ENCODE data around the gene ZNF487.
A peak's percentile ranks its signal among the peaks of the same experiment; 100 is the strongest.
"Not testable (repeated sequence)": the region's sequence is repeated elsewhere in the genome, so short reads cannot be mapped to it uniquely, and the experiment has no call there.

ZNF487 gene

DNA sequence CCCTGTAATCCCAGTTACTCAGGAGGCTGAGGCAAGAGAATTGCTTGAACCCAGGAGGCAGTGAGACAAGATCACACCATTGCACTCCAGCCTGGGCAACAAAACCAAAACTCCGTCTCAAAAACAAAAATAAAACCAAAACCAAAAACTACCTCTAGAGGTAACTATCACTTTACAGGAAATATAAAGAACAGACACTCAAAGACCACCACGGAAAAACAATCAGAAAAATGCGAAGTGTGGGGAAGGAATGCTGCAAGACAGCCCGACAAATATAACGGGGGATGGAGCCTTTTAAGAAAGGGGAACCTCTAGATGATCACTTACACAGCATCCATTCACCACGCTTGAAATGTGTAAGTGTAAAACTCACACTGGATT, 32.2 kb upstream of the ZNF487 start:
- no peak for DNase-seq (ENCODE audit: low read depth)

DNA sequence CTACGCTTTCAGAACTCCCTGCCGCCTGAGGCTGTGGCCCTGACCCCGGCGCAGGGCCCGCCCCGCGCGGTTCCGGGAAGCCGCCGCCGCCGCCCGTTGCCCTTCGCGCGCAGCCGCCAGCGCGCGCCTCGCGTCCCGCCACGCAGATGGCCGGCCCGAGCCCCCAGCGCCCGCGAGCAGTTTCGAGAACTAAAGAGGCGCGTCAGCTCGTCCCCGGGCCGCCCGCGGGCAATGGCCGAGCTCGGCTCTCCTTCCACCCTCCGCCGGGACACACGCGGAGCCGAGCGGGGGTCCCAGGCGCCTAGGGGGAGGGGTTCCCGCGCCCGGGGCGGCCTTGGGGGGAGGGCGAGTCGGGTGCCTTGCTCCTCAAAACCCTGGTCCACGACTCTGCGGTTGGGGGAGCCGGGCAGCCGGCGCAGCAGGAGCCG, 29.7 kb upstream of the ZNF487 start:
- DNase-seq (ENCODE audit: low read depth) = no peak

DNA sequence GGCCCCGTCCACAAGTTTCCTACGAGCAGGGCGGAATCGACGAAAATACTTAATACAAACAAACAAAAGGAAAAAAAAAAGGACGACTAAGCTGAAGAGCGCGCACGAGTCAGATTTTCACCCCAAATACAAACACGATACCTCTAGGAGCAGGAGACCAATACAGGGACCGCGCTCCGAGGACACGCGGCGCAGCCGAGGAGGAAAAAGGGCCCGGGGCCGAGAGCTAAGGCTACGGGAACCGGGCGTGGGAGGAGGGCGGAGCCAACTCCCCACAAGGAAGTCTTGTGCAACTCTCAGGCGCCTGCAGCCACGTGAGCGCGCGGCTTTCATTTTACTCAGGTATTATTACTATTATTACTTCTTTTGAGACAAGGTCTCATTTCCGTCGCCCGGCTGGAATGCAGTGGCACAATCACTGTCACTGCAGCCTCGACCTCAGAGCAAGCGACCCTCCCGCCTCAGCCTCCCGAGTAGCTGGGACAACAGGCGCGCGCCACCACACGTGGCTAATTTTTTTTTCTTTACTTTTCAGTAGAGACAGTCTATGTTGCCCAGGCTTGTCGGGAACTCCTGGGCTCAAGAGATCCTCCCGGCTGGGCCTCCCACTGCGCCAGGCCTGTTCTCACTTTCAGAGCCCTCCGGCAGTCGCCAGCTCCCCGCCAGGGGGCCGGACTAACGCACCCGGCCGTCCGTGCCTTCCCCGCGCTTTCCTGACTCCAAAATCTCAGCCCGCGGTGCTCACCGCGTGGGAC, 29.2 kb upstream of the ZNF487 start:
- DNase-seq (ENCODE audit: low read depth) = peak; percentile 74

DNA sequence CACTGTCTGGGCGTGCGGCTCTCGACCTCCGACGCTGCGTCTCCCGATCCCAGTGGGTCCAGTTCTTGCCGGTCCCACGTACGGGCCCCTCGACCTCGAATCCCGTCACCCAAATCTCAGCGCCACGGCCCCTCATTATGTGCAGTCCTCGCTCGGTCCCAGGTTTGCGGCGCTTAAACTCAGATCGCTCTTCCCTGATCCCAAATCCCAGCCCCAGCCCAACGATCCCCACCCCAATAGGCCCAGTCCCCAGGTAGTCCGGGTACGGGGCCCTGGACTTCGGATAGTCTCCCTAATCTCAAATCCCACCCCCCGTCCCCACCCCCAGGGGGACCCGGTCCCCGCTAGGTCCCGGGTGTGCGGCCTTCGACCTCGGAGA, 28.6 kb upstream of the ZNF487 start:
- DNase-seq (ENCODE audit: low read depth) = no peak

DNA sequence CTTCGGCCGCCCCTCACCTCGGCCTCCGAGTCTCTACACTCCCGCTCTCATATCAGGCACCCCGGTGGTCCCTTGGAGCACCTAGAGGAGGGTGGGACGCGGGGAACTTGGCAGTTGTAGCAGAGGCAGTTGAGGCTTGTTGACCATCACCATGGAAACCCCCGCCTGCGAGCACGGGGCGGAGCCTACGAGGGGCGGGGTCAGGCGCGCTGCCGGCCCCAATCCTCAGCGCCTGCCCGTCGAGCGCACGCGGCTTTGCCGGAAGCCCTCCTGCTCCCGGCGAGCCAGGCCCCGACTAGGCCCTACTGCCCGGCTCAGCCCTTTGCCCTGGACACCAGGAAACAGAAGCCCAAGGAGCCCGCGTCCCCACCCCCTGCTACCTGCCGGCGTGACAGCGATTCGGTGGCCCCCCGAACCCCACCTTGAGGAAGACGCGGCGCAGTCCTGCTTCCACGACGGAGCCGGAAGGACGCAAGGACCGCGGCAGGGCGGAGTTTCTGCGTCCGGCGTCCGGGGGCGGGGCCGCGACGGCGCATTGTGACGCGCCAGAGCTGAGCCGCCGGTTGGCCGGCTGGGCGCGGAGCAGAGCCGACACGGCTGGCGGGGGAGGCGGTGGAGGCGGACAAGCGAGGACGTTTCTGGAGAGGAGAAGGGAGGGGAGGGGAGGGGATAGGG, 28.1 kb upstream of the ZNF487 start, which contains the start of gene HNRNPF:
Gene HNRNPF (minus strand): TSS at position 477 of the 675 bp plus-strand sequence. CDS start 21,302 bp downstream, outside the sequence.
- DNase-seq (ENCODE audit: low read depth) = peak; percentile 91

DNA sequence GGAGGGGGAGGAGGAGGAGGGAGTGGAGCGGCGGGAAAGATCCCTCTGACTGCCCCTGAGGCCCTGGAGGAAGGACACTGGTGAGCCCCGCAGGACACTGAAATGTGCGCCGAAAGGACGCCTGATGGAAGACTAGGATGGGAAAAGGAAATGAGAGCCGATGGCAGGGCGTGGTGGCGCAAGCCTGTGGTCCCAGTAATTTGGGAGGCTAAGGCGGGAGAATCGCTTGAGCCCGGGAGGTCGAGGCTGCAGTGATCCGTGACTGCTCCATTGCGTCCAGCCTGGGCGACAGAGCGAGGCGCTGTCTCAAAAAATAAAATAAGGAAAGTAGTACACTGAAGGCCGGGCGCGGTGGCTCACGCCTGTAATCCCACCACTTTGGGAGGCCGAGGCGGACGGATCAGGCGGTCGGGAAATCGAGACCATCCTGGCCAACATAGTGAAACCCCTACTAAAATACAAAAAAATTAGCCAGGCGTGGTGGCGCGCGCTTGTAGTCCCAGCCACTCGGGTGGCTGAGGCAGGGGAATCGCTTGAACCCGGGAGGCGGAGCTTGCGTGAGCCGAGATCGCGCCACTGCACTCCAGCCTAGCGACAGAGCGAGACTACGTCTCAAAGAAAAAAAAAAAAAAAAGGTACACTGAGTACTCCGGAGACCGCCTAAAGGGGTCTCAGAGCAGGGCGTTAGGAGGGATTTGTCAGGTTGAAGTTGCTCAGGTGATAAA, 27.4 kb upstream of the ZNF487 start:
- no peak for DNase-seq (ENCODE audit: low read depth)

DNA sequence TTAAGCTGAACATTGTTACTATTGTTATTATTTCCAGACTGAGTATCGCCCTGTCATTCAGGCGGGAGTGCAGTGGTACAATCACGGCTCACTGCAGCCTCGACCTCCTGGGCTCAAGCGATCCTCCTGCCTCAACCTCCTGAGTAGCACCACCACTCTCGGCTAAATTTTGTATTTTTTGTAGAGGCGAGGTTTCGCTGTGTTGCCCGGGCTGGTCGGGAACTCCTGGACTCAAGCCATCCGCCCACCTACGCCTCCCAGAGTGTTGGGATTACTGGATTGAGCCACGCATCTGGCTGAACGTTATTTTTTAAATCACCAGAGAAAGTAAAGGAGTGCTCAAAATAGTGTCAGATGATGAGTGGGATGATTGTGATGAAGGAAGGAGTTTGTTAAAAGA, 26.6 kb upstream of the ZNF487 start:
- DNase-seq (ENCODE audit: low read depth) = no peak

DNA sequence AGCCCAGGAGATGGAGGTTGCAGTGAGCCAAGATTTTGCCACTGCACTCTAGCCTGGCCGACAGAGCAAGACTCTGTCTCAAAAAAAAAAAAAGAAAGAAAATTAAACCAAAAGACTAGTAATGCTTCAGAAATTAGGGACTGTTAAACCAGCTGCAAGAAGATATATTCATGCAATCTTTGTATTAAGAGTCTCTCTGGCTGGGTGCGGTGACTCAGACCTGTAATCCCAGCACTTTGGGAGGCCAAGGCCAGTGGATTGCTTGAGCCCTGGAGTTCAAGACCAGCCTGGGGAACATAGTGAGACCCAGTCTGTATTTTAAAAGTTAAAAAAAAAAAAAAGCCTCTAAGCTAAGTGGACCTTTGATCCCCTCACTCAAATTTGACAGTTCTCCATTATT, 25.4 kb upstream of the ZNF487 start:
- DNase-seq (ENCODE audit: low read depth) = no peak

DNA sequence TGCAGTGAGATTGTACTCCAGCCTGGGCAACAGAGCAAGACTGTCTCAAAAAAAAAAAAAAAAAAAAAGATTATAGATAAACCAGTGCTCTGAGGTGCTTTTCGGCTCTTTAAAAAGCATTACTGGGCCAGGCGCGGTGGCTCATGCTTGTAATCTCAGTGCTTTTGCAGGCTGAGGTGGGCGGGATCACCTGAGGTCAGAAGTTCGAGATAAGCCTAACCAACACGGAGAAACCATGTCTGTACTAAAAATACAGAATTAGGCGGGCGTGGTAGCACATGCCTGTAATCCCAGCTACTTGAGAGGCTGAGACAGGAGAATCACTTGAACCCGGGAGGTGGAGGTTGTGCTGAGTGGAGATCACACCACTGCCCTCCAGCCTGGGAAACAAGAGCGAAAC, 21.4 kb upstream of the ZNF487 start:
- no peak for DNase-seq (ENCODE audit: low read depth)

DNA sequence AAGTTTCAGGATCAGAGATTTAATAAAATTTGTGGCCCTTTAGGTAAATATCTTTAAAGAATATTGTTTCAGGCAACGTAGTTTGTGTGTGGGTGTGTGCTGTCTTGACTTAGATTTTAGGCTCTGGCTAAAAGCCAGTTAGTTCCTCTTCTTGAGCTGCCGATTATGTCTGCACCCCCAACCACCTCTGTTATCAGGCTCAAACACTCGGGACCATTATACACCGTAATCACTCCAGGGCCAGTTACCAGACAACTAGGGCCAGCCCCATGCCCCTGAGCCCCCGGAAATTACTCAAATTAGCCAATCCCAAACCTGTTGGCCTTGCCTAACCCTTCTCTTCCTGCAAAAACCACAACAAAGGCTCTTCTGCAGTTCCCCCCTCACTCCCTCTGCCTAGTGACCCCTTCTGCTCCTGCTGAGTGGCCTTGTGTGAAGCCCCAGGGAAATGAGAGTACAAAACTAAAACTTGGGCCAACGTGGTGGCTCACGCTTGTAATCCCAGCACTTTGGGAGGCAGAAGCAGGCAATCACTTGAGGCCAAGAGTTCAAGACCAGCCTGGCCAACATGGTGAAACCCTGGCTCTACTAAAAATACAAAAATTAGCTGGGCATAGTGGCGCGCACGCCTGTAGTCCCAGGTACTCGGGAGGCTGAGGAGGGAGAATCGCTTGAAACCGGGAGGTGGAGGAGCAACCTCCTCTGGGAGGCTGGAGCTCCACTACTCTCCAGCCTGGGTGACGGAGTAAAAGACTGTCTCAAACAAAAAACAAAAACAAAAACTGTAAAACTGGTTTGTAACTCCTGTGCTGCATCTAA, 18.8 kb upstream of the ZNF487 start:
- DNase-seq (ENCODE audit: low read depth) = no peak

DNA sequence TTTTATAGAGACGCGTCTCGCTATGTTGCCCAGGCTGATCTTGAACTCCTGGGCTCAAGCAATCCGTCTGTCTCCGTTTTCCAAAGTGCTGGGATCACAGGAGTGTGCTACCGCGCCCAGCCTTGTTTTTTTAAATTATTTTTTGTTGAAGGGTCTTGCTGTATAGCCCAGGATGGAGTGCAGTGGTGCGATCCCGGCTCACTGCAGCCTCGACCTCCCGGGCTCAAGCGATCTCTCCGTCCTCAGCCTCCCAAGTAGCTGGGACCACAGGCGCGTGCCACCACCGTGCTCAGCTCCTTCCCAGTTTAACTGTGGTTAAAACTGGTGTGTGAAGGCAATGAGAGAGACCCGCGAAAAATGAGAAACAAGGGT, 16.9 kb upstream of the ZNF487 start:
- no peak for DNase-seq (ENCODE audit: low read depth)

DNA sequence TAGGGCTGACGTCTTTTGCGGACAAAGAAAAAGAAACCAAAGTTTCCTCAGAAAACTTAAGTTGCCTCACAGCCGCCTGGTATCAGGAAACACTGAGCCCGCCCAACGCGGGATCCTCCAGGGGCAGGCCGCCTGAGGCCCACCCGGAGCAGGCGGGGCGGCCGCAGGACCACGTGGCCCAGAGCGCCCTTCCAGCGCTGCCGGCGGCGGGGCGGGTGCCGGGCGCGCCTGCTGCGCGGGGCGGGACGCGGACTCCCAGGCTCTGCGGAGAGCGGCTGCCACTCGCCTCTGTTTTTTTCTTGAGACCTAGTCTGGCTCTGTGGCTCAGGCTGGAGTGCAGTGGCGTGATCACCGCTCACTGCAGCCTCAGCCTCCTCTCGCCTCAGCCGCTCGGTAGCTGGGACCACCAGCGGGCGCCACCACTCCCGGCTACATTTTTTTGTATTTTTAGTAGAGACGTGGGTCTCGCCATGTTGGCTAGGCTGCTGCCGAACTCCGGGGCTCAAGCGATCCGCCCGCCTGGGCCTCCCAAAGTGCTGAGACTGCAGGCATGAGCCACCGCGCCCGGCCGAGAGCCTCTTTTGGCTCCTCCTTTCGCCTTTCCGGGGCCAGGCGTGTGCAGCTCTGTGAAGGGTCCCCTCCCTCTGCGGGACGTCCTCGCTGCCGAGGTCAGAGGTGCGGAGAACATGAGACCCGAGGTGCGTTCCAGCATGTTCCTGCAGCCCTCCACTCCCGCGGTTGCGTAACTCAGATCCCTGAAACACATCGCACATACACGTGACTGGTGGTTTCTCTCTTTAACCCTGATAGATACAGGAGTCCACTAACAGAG, 16.3 kb upstream of the ZNF487 start:
- peak; percentile 65 for DNase-seq (ENCODE audit: low read depth)

DNA sequence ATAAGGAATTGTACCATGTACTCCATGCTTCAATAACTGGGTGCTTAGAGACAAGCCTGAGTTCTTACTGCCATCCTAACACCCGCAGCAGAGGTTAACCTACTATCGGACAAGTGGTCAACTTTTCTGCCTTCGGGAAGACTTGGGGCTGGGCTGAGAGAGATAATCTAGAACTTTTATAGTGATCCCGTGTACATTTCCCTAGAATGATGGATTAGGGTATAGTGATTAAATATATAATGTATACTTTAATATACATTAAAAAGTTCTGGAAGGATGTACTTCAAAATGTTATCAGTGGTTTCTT, 15.8 kb upstream of the ZNF487 start:
- no peak for DNase-seq (ENCODE audit: low read depth)

DNA sequence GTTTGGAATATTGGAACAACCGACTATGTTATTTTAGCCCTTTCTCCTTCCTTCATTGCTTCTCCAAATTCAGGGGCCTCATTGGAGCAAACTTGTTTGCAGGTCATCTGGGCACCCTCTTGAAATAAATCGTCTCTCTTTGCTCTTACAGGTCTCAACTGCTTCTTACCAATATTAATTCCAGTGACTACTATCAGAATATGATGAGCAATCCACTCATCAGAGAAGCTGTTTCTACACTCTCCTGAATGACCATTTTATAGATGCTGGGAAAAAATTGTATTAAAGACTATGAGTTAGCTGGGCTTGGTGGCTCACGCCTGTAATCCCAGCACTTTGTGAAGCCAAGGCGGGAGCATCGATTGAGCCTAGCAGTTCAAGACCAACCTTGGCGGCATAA, 15.4 kb upstream of the ZNF487 start:
- no peak for DNase-seq (ENCODE audit: low read depth)

DNA sequence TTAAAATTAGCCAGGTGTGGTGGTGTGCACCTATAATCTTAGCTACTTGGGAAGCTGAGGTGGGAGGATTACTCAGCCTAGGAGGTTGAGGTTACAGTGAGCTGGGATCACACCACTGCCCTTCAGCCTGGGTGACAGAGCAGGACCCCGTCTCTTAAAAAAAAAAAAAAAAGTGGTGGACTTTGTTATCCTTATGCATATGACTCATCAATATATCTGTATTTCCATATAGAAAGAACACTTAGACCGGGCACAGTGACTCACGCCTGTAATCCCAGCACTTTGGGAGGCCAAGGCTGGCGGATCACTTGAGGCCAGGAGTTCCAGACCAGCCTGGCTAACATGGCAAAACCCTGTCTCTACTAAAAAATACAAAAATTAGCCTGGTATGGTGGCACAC, 15.0 kb upstream of the ZNF487 start:
- DNase-seq (ENCODE audit: low read depth) = not testable (repeated sequence)

DNA sequence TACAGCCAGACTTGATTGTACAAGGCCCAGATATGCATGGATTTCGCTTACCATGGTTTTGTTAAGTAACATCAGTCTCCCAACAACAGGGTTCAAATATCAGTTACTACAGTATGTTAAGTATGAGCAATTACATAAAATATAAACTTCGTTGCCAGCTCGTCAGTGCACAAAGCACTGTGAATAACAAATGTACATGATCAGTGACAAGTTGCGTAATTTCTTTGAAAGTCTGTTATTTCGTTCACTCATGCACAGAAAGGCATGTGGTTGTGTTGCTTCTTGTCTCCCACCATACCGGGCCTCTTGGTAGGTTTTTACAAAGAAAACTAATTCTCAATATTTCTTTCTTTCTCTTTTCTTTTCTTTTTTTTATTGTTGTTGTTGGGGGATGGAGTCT, 12.5 kb upstream of the ZNF487 start:
- no peak for DNase-seq (ENCODE audit: low read depth)

DNA sequence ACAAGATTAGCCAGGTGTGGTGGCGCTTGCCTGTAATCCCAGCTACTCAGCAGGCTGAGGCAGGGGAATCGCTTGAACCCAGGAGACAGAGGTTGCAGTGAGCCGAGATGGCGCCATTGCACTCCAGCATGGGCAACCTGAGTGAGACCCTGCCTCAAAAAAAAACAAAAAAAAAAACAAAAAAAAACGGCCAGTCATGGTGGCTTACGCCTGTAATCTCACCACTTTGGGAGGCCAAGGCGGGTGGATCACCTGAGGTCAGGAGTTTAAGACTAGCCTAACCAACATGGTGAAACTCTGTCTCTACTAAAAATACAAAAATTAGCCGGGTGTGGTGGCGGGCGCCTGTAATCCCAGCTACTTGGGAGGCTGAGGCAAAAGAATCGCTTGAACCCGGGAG, 10.4 kb upstream of the ZNF487 start:
- DNase-seq (ENCODE audit: low read depth) = not testable (repeated sequence)

DNA sequence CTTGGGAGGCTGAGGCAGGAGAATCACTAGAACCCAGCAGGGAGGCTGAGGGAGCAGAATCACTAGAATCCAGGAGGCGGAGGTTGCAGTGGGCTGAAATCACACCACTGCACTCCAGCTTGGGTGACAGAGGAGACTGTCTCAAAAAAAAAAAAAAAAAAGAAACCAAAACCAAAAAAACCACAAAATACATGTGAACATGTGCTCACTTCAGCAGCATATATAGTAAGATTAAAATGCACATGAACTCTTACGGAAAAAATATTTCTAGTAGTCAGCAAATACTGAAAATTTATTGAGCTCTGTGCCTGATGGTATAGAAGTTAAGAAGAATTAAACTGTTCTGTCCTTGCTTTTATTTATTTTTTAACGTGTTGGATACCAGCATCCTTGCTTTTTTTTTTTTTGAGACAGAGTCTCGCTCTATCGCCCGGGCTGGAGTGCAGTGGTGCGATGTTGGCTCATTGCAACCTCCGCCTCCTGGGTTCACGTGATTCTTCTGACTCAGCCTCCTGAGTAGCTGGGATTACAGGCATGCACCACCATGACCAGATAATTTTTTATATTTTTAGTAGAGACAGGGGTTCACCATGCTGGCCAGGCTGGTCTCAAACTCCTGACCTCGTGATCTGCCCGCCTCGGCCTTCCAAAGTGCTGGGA, 9.6 kb upstream of the ZNF487 start:
- DNase-seq (ENCODE audit: low read depth) = no peak

DNA sequence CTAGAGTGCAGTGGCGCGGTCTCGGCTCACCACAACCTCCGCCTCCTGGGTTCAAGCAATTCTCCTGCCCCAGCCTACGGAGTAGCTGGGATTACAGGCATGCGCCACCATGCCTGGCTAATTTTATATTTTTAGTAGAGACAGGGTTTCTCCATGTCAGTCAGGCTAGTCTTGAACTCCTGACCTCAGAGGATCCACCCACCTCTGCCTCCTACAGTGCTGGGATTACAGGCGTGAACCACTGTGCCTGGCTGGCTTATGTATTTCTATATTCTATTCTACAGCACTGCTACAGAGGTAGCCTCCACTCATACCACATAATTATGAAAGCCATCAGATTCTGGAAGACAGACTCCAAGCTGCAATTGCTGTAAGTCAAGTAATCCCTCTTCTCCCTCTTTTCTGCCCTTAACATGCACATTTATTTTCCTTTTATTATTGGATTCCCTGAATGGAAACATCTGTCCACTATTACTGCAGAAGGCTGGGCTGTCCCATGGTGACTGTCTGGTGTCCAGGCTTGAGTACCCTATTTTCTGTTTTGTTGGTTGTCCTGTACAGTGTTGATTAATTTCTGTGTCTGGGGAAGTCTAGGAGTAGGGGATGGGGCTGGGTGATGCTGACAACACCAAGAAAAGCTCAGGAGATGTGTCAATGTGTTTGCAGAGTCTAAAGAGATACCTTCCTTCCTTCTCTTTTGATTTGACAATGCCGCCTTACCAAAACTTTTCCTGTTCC, 5.8 kb upstream of the ZNF487 start:
- no peak for DNase-seq (ENCODE audit: low read depth)

DNA sequence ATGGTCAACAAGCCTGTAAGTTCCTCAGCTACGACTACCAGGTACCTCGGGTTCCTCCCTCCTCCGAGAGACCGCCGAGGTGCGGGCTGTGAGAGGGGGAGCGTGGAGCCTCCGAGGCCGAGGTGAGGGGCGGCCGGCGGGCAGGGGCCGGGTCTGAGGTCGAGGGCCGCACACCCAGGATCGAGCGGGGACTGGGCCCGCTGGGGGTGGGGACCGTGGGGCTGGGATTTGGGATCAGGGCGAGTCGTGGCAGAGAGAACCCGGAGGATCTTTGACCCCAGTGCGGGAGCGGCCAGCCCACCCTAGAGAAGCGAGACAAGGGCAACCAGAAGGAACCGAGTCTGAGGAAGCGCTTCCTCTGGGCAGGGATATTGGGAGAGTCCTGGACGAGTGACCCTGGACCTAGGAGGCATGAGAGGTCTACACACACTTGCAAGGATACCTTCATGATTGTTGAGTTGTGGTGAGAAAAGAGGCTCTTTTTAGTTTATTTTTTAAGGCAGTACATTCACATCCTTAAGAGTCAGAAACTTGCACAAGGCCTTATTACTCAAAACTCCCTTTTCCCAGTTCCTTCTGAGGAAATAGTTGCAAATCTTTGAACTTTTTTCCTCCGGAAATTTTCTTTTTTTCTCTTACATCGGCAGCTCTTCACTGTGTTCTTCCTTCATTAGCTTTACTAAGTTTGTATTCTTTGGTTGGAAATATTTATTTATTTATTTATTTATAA, 395 bp downstream of the ZNF487 start:
- no peak for DNase-seq (ENCODE audit: low read depth)
